ENCODE results near the gene SEMA3B. TPM values are rescaled to one million over a fixed set of nuclear protein-coding genes. Genes with fewer than 3 reads are reported as not detected.
A peak's percentile ranks its signal among the peaks of the same experiment; 100 is the strongest.

Gene SEMA3B
- total RNA-seq, 1 donor from 2014 or later, result 17.9 TPM

GRCh38 chr3:50235716-50236483 is 33.0 kb upstream of the SEMA3B start, which contains the start of gene GNAI2:
Gene GNAI2, plus strand, starts transcription at chr3:50236204. Its CDS starts 132 bp downstream, at chr3:50236336.
- TF ChIP-seq, protein P1, sequence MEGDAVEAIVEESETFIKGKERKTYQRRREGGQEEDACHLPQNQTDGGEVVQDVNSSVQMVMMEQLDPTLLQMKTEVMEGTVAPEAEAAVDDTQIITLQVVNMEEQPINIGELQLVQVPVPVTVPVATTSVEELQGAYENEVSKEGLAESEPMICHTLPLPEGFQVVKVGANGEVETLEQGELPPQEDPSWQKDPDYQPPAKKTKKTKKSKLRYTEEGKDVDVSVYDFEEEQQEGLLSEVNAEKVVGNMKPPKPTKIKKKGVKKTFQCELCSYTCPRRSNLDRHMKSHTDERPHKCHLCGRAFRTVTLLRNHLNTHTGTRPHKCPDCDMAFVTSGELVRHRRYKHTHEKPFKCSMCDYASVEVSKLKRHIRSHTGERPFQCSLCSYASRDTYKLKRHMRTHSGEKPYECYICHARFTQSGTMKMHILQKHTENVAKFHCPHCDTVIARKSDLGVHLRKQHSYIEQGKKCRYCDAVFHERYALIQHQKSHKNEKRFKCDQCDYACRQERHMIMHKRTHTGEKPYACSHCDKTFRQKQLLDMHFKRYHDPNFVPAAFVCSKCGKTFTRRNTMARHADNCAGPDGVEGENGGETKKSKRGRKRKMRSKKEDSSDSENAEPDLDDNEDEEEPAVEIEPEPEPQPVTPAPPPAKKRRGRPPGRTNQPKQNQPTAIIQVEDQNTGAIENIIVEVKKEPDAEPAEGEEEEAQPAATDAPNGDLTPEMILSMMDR (IDR thresholded peaks at IDR 0.05; ENCODE audit: insufficient read depth, low read length, poor library complexity, severe bottlenecking), result no peak
- Histone ChIP-seq H3K4me3 (ENCODE audit: low read depth, low read length) (peak within 1 kb of the TSS; percentile 80), H3K36me3 (ENCODE audit: control insufficient read depth, insufficient read depth, low read length) (no peaks in the 10 kb centered on the region), H3K27me3 (ENCODE audit: control insufficient read depth, insufficient read depth, low read length) (no peaks in the 10 kb centered on the region)
- peak; percentile 92 for DNase-seq (ENCODE audit: low read depth)

GRCh38 chr3:50236484-50237132 is 32.3 kb upstream of the SEMA3B start:
- no peak for DNase-seq (ENCODE audit: low read depth)
- H3K27me3 ChIP-seq (ENCODE audit: control insufficient read depth, insufficient read depth, low read length), result no peaks in the 10 kb centered on the region
- H3K4me3 ChIP-seq (ENCODE audit: low read depth, low read length), result peak overlapping the region; percentile 80
- H3K36me3 ChIP-seq (ENCODE audit: control insufficient read depth, insufficient read depth, low read length), result no peaks in the 10 kb centered on the region
- TF ChIP-seq, protein P1 (IDR thresholded peaks at IDR 0.05; ENCODE audit: insufficient read depth, low read length, poor library complexity, severe bottlenecking), result no peak

- TF ChIP-seq, protein P1 (IDR thresholded peaks at IDR 0.05; ENCODE audit: insufficient read depth, low read length, poor library complexity, severe bottlenecking), result no peak
- no peaks in the 10 kb centered on the region for H3K27me3 ChIP-seq (ENCODE audit: control insufficient read depth, insufficient read depth, low read length)
- peak overlapping the region; percentile 80 for H3K4me3 ChIP-seq (ENCODE audit: low read depth, low read length)
- H3K36me3 ChIP-seq (ENCODE audit: control insufficient read depth, insufficient read depth, low read length), result no peaks in the 10 kb centered on the region
- no peak for DNase-seq (ENCODE audit: low read depth)
Measured at GRCh38 chr3:50237133-50237651, 31.8 kb upstream of the SEMA3B start.

GRCh38 chr3:50237754-50238548 is 31.0 kb upstream of the SEMA3B start:
- TF ChIP-seq, protein P1 (IDR thresholded peaks at IDR 0.05; ENCODE audit: insufficient read depth, low read length, poor library complexity, severe bottlenecking), result no peak
- DNase-seq (ENCODE audit: low read depth), result no peak
- no peaks in the 10 kb centered on the region for H3K36me3 ChIP-seq (ENCODE audit: control insufficient read depth, insufficient read depth, low read length)

DNA sequence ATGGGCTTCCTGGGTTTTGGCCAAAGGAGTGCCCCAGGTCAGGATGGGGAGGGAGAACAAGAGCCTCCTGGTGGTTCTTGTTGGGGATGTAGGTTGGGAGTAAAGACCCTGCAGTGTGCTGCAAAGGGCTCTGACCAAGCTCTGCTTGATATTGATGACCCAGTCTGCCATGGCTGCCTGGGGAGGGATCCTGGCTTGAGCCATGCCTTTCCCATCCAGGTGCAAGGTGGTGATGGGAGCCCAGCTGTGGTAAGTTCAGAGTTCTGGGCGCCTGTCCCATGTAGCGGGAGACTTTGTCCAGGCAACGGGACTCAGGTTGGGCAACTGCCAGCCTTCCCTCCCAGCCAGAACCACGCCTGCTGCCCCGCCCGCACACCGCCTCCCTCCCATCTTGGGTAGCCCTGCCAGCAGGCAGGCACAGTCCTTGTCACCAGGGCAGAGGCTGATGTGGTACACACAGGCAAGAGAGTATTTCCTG is 30.4 kb upstream of the SEMA3B start:
- Histone ChIP-seq H3K4me3 (ENCODE audit: low read depth, low read length) (peak overlapping the region; percentile 80), H3K27me3 (ENCODE audit: control insufficient read depth, insufficient read depth, low read length) (no peaks in the 10 kb centered on the region), H3K36me3 (ENCODE audit: control insufficient read depth, insufficient read depth, low read length) (peaks cover under 1% of the 10 kb centered on the region)
- TF ChIP-seq, protein P1 (IDR thresholded peaks at IDR 0.05; ENCODE audit: insufficient read depth, low read length, poor library complexity, severe bottlenecking), result no peak
- DNase-seq (ENCODE audit: low read depth), result no peak

More at GRCh38 chr3:50237754-50238548, 31.0 kb upstream of the SEMA3B start:
- peak overlapping the region; percentile 80 for H3K4me3 ChIP-seq (ENCODE audit: low read depth, low read length)
- no peaks in the 10 kb centered on the region for H3K27me3 ChIP-seq (ENCODE audit: control insufficient read depth, insufficient read depth, low read length)

Measured in kidney epithelial cell (primary cell).